Lower lobe of right lung (tissue), 2 donors: ENCODE measurements around the gene RTP5. TPM values are rescaled to one million over a fixed set of nuclear protein-coding genes. Genes with fewer than 3 reads are reported as not detected.

ENCODE experiments used
- ATAC-seq, 2 donors: fragments of 200-7000 bp; cut with Tn5 transposase; one replicate each; pipeline ENCODE4 v1.9.1; 2020 to 2022; ENCODE audit warnings: mild to moderate bottlenecking in 2 of 2, moderate library complexity in 2 of 2
- DNase-seq: peaks from one replicate; pipeline ENCODE4 v3.0.0-alpha.2; 2020
- H3K27ac ChIP-seq: fragments of 200-600 bp; one replicate; pipeline ENCODE4 v1.8.0; 2022
- H3K27me3 ChIP-seq: fragments of 200-600 bp; one replicate; pipeline ENCODE4 v1.8.0; 2022; ENCODE audit warnings: low read depth
- H3K36me3 ChIP-seq: fragments of 200-600 bp; one replicate; pipeline ENCODE4 v1.8.0; 2022; ENCODE audit warnings: mild to moderate bottlenecking
- H3K4me1 ChIP-seq: fragments of 200-600 bp; one replicate; pipeline ENCODE4 v1.8.0; 2022
- H3K4me3 ChIP-seq: fragments of 200-600 bp; one replicate; pipeline ENCODE4 v1.8.0; 2022; ENCODE audit warnings: mild to moderate bottlenecking
- H3K9me3 ChIP-seq: fragments of 200-600 bp; one replicate; pipeline ENCODE4 v1.8.0; 2022
- intact Hi-C: fragments of 100-400 bp; cut with DNase I; formaldehyde crosslinking; loops from one replicate; pipeline ENCODE4 v1.11.0; 2022
- total RNA-seq: library from RNA; stranded (reverse); fragmentation: NEBNext Ultra II Directional; extraction: Animal tissue kit (Norgen Biotek cat#: 25700); gene quantifications from one replicate; pipeline ENCODE4 v1.2.1, GENCODE V29; 2021
- TF ChIP-seq, protein P1 (sequence below): fragments of 200-600 bp; IDR thresholded peaks from one replicate; pipeline ENCODE4 v1.8.0; 2022; ENCODE audit warnings: antibody characterized with exemption, mild to moderate bottlenecking
- donor health status: DM: no; HTN: yes; CAD: no; lungs with severe emphysema.

The RTP5 gene
- total RNA-seq, 1 donor from 2014 or later, result not detected

DNA sequence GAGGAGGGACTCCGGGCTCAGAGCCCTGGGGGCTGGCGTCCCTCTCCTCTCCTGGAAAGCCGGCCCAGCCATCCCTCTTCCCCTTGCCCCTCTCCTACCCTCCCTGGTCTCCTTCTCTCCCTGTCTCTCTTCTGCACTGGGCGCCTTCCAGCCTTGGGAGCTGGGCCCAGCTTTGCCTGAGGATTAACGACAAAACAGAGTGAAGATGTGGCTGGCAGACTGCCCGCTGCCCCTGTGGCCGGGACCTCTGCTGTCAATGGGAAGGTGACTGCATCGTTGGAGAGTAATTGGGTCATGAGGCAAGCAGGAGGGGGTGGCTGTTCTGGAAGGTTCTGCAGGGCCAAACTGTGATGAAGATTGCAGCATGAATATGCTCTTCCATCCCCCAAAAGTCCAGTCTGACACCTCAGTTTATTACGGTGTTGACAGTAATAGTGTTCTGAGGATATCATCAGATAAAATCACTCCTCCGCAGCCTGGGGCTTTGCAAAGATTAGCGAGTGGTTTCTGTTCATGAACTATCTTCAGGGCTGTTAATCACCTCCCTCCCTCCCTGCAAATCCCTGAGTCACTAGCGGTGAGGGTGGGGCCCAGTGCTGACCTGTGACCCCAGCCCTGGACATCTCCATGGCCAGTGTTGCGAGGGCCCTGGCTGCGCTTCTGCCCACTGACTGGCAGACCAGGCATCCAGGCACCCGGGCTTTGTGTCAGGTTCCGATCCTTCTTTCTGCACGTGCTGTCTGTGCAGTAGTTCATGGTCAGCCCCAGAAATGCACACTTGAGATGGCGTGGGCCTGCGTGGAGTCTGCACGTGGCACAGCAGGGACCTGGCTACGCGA is 23.0 kb downstream of the RTP5 start:
- H3K27ac ChIP-seq, result no peak overlapping the region
- ATAC-seq (no peak), DNase-seq (peak; percentile 42)
- H3K4me1 ChIP-seq, result no peaks in the 10 kb centered on the region
- TF ChIP-seq, protein P1, sequence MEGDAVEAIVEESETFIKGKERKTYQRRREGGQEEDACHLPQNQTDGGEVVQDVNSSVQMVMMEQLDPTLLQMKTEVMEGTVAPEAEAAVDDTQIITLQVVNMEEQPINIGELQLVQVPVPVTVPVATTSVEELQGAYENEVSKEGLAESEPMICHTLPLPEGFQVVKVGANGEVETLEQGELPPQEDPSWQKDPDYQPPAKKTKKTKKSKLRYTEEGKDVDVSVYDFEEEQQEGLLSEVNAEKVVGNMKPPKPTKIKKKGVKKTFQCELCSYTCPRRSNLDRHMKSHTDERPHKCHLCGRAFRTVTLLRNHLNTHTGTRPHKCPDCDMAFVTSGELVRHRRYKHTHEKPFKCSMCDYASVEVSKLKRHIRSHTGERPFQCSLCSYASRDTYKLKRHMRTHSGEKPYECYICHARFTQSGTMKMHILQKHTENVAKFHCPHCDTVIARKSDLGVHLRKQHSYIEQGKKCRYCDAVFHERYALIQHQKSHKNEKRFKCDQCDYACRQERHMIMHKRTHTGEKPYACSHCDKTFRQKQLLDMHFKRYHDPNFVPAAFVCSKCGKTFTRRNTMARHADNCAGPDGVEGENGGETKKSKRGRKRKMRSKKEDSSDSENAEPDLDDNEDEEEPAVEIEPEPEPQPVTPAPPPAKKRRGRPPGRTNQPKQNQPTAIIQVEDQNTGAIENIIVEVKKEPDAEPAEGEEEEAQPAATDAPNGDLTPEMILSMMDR, result no peak
- no peak overlapping the region for H3K4me3 ChIP-seq
- no peaks in the 10 kb centered on the region for H3K9me3 ChIP-seq
- intact Hi-C loops, result no loop called here
- H3K36me3 ChIP-seq, result no peaks in the 10 kb centered on the region
- H3K27me3 ChIP-seq, result no peaks in the 10 kb centered on the region

DNA sequence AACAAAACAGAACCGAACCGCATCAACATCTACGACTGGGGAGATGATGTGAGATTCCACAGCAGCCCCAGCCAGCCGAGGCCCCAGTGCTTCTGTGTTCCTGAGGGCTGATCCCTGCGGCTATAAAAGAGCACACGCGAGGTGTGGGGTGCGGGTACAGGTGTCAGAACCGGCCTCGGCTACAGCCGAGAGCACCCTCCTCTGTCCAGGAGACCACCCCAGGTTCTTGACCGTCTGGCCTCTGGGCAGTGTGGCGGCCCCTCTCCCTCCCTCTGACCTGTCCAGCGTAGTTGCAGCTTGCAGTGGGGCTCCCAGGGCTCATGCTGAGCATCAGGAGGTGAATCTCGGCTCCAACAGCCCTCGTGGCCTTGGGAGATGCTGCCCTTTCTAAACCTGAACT is 23.7 kb downstream of the RTP5 start:
- DNase-seq, result peak; percentile 30
- Histone ChIP-seq H3K27ac (no peak overlapping the region), H3K27me3 (no peaks in the 10 kb centered on the region), H3K36me3 (no peaks in the 10 kb centered on the region), H3K4me1 (no peaks in the 10 kb centered on the region), H3K9me3 (no peaks in the 10 kb centered on the region), H3K4me3 (no peak overlapping the region)
- ATAC-seq, result no peak
- TF ChIP-seq, protein P1, result no peak
- intact Hi-C loops, result no loop called here

DNA sequence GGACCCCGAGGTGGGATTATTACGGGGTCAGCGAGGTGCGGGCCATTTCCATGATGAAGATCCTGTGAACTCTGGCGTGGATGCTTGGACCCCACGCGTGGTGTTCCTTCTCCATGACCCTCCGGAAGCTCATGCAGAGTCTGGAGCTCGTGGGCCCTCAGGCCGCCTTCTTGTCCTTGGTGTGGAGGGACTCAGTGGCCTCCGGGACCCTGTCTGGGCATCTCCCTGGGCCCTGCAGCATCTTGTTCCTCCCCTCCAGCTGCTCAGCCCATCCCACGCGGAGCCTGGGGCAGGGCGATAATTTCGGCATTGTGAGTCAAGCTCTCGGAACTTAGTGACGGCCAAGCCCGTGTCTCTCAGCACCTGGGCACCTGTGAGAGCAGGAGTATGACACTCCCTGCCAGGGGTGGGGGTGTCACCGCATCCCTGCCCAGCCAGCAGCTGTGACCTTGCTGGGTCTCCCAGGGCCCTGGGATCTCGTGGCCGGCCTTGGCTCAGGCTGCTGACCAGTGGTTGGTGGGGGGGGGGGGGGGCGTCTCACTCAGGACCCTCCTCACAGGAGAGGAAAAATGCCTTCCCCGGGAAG is 24.6 kb downstream of the RTP5 start:
- ATAC-seq, result no peak
- intact Hi-C loops, result no loop called here
- TF ChIP-seq, protein P1, result no peak
- no peak overlapping the region for H3K4me3 ChIP-seq
- peak; percentile 39 for DNase-seq
- H3K36me3 ChIP-seq, result no peaks in the 10 kb centered on the region
- no peaks in the 10 kb centered on the region for H3K9me3 ChIP-seq
- no peaks in the 10 kb centered on the region for H3K4me1 ChIP-seq
- no peaks in the 10 kb centered on the region for H3K27me3 ChIP-seq
- H3K27ac ChIP-seq, result no peak overlapping the region

DNA sequence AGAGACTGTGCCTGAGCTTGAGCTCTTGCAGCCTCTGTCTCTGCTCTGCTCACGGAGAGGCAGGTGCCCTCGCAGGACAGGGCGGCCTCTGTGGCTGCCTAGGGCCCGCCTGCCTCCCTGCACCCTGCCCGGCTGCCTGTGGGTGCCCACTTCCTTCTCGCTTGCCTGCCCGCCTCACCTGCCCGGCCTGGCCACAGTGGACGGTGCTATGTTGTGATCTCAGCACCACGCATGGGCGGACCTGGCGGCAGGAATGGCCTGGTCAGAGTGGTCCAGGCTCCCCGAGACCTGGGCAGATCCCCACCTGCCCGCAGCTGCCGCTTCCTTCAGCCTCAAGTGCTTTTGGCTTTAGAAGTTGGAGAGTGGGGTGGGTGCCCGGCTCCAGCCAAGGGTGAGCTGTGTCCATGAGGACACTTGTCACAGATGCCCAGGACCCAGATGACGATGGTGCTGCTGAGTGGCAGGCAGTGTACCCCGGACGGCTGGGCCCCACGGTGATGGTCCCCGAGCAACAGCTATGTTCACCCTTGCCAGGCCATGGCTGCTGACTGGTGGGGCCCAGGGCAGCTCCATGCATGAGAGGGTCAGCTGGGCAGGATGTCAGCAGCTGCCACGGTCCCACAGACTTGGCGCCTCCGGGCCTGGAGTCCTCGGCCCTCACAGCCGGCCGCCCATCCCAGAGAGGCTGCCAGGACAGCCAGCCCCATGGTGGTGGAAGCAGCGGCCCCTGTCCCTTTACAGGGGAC is 25.3 kb downstream of the RTP5 start:
- ATAC-seq (peak in 1 of 2 donors; percentile 28), DNase-seq (peak; percentile 46)
- intact Hi-C loops, result no loop called here
- Histone ChIP-seq H3K27ac (no peak overlapping the region), H3K27me3 (no peaks in the 10 kb centered on the region), H3K4me3 (no peak overlapping the region), H3K4me1 (peaks cover 1% of the 10 kb centered on the region), H3K9me3 (no peaks in the 10 kb centered on the region), H3K36me3 (no peaks in the 10 kb centered on the region)
- TF ChIP-seq, protein P1, result no peak

- no peak overlapping the region for H3K27ac ChIP-seq
- no peaks in the 10 kb centered on the region for H3K9me3 ChIP-seq
- H3K36me3 ChIP-seq, result no peaks in the 10 kb centered on the region
- TF ChIP-seq, protein P1, result no peak
- H3K27me3 ChIP-seq, result no peaks in the 10 kb centered on the region
- H3K4me3 ChIP-seq, result no peak overlapping the region
- intact Hi-C loops, result no loop called here
- DNase-seq (no peak), ATAC-seq (no peak)
- H3K4me1 ChIP-seq, result peaks cover 6% of the 10 kb centered on the region
Observed at GRCh38 chr2:241895427-241895711, 25.8 kb downstream of the RTP5 start.
